Smooth muscle cell (in vitro differentiated cells): Measurements from ENCODE around the gene TSSK1B. TPM values are rescaled to one million over a fixed set of nuclear protein-coding genes. Genes with fewer than 3 reads are reported as not detected.
"Not testable (repeated sequence)": the region's sequence is repeated elsewhere in the genome, so short reads cannot be mapped to it uniquely, and the experiment has no call there.

Experiments used
- DNase-seq: peaks from one replicate; lab custom pipeline; 2025; ENCODE audit not compliant: unreplicated experiment; lab: John Stamatoyannopoulos, UW
- H2AFZ ChIP-seq: fragments of 200-600 bp; sonication (generic); 2 replicates; pipeline ENCODE4 v1.6.0; 2016; ENCODE audit warnings: antibody characterized with exemption, low read depth, mild to moderate bottlenecking
- H3F3A ChIP-seq: fragments of 200-600 bp; sonication (generic); 2 replicates; pipeline ENCODE4 v1.6.0; 2017; ENCODE audit warnings: antibody characterized with exemption, low read depth
- H3K27ac ChIP-seq: fragments of 200-600 bp; sonication (generic); 2 replicates; pipeline ENCODE4 v1.5.1; 2016; ENCODE audit warnings: low read depth, mild to moderate bottlenecking
- H3K27me3 ChIP-seq: fragments of 200-600 bp; sonication (generic); 2 replicates; pipeline ENCODE4 v1.6.1; 2016; ENCODE audit warnings: low read depth, mild to moderate bottlenecking
- H3K36me3 ChIP-seq: fragments of 200-600 bp; sonication (generic); 2 replicates; pipeline ENCODE4 v1.5.1; 2016; ENCODE audit warnings: low read depth
- H3K4me1 ChIP-seq: fragments of 200-600 bp; sonication (generic); 2 replicates; pipeline ENCODE4 v1.5.1; 2016; ENCODE audit warnings: low read depth
- H3K4me2 ChIP-seq: fragments of 200-600 bp; sonication (generic); 2 replicates; pipeline ENCODE4 v1.6.0; 2016; ENCODE audit warnings: mild to moderate bottlenecking
- H3K4me3 ChIP-seq: fragments of 200-600 bp; sonication (generic); 2 replicates; pipeline ENCODE4 v1.5.1; 2016; ENCODE audit warnings: mild to moderate bottlenecking
- H3K79me2 ChIP-seq: fragments of 200-600 bp; sonication (generic); 2 replicates; pipeline ENCODE4 v1.6.0; 2016; ENCODE audit warnings: low read depth, mild to moderate bottlenecking
- H3K9ac ChIP-seq: fragments of 200-600 bp; sonication (generic); 2 replicates; pipeline ENCODE4 v1.6.0; 2016; ENCODE audit warnings: low read depth
- H3K9me3 ChIP-seq: fragments of 200-600 bp; sonication (generic); replicated peaks from 2 replicates; pipeline ENCODE4 v1.5.1; 2016; ENCODE audit warnings: low read depth
- H4K20me1 ChIP-seq: fragments of 200-600 bp; sonication (generic); 2 replicates; pipeline ENCODE4 v1.6.0; 2016; ENCODE audit warnings: low read depth
- WGBS: methylation state at CpG from one replicate; pipeline ENCODE4 v1.1.7; 2016; ENCODE audit warnings: low lambda C conversion rate; 5-methylcytosine and 5-hydroxymethylcytosine counted together
- polyA plus RNA-seq: library from polyadenylated mRNA; unstranded; fragments of >200 nt; fragmentation: Nextera tagmentation; extraction: Ambion mirVana; gene quantifications from 2 replicates; pipeline ENCODE4 v1.2.1, GENCODE V29; 2016
- total RNA-seq: library from RNA; depleted of rRNA; stranded (reverse); fragments of >200 nt; gene quantifications from 2 replicates; pipeline ENCODE4 v1.2.3, GENCODE V29; 2014
- TF ChIP-seq, protein P1 (sequence below): fragments of 200-600 bp; sonication (generic); IDR thresholded peaks from 2 replicates; pipeline ENCODE4 v1.5.1; 2017; ENCODE audit warnings: borderline replicate concordance, mild to moderate bottlenecking, antibody characterized with exemption; ENCODE audit not compliant: insufficient read depth, poor library complexity, severe bottlenecking

The TSSK1B gene
- total and polyA plus RNA-seq, 2 experiments from 2014 or later: 0.22 TPM; not detected in 1

DNA sequence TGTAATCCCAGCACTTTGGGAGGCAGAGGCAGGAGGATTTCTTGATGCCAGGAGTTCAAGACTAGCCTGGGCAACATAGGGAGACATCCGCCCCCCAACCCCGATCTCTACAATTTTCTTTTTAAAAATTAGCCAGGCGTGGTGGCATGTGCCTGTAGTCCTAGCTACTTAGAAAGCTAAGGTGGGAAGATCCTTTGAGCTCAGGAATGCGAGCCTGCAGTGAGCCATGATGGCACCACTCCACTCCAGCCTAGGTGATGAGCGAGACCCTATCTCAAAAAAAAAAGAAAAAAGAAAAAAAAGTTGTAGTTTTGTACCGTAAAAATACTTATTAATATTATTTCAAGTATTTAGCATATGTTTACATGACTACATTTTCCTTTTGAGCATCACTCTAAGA, 29.3 kb downstream of the TSSK1B start:
- H3K27ac ChIP-seq: no peak overlapping the region
- no peak overlapping the region for H3K9ac ChIP-seq
- H3K4me3 ChIP-seq: no peak overlapping the region
- H3K9me3 ChIP-seq: no peaks in the 10 kb centered on the region
- H3F3A ChIP-seq: no peaks in the 10 kb centered on the region
- 87% methylated on average over 6 of the region's 6 CpGs for WGBS
- no peaks in the 10 kb centered on the region for H3K4me1 ChIP-seq
- H3K27me3 ChIP-seq: no peaks in the 10 kb centered on the region
- no peaks in the 10 kb centered on the region for H3K79me2 ChIP-seq
- H4K20me1 ChIP-seq: no peaks in the 10 kb centered on the region
- no peaks in the 10 kb centered on the region for H3K36me3 ChIP-seq
- no peak overlapping the region for H3K4me2 ChIP-seq
- DNase-seq: no peak
- TF ChIP-seq, protein P1, sequence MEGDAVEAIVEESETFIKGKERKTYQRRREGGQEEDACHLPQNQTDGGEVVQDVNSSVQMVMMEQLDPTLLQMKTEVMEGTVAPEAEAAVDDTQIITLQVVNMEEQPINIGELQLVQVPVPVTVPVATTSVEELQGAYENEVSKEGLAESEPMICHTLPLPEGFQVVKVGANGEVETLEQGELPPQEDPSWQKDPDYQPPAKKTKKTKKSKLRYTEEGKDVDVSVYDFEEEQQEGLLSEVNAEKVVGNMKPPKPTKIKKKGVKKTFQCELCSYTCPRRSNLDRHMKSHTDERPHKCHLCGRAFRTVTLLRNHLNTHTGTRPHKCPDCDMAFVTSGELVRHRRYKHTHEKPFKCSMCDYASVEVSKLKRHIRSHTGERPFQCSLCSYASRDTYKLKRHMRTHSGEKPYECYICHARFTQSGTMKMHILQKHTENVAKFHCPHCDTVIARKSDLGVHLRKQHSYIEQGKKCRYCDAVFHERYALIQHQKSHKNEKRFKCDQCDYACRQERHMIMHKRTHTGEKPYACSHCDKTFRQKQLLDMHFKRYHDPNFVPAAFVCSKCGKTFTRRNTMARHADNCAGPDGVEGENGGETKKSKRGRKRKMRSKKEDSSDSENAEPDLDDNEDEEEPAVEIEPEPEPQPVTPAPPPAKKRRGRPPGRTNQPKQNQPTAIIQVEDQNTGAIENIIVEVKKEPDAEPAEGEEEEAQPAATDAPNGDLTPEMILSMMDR: no peak
- no peak overlapping the region for H2AFZ ChIP-seq

DNA sequence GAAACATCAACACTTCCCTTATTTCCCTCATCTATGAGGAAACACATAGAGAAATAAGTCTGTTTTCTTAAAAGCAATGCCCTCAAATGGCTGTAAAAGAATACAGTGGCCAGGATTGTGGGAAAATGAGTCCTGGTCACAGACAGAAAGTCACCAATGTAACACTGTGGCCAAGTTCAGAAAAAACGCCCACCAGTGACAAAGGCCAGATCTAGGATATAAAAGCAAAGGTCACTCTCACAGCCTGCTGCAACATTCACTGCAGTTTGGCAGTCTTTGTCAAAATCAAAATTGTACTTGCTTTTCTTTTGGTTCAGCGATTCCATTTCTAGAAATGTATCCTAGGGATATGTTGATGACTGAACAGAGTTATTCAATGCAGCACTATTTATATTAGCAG, 30.5 kb downstream of the TSSK1B start:
- TF ChIP-seq, protein P1: no peak
- 76% methylated on average over 2 of the region's 2 CpGs for WGBS
- no peak for DNase-seq
- no peak overlapping the region for H2AFZ ChIP-seq
- no peaks in the 10 kb centered on the region for H3K79me2 ChIP-seq
- no peak overlapping the region for H3K4me2 ChIP-seq
- no peaks in the 10 kb centered on the region for H4K20me1 ChIP-seq
- no peak overlapping the region for H3K9ac ChIP-seq
- H3K36me3 ChIP-seq: no peaks in the 10 kb centered on the region
- no peaks in the 10 kb centered on the region for H3K4me1 ChIP-seq
- H3K27ac ChIP-seq: no peak overlapping the region
- no peaks in the 10 kb centered on the region for H3K27me3 ChIP-seq
- H3K4me3 ChIP-seq: no peak overlapping the region
- no peaks in the 10 kb centered on the region for H3K9me3 ChIP-seq
- no peaks in the 10 kb centered on the region for H3F3A ChIP-seq

DNA sequence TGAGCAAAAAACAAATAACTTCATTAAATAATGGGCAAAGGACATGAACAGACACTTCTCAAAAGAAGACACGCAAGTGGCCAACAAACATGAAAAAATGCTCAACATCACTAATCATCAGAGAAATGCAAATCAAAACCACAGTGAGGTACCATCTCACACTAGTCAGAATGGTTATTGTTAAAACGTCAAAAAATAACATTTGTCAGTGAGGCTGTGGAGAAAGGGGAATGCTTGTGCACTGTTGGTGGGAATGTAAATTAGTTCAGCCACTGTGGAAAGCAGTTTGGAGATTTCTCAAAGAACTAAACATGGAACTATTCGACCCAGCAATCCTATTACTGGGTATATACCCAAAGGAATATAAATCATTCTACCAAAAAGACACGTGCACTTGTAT, 36.8 kb downstream of the TSSK1B start:
- H3F3A ChIP-seq, H3K4me1 ChIP-seq, H3K4me2 ChIP-seq, H3K79me2 ChIP-seq, H3K27ac ChIP-seq, H4K20me1 ChIP-seq, DNase-seq, H3K9ac ChIP-seq, H3K36me3 ChIP-seq, H3K4me3 ChIP-seq, H3K27me3 ChIP-seq, H3K9me3 ChIP-seq, H2AFZ ChIP-seq: not testable (repeated sequence)
- WGBS: 89% methylated on average over 4 of the region's 4 CpGs

DNA sequence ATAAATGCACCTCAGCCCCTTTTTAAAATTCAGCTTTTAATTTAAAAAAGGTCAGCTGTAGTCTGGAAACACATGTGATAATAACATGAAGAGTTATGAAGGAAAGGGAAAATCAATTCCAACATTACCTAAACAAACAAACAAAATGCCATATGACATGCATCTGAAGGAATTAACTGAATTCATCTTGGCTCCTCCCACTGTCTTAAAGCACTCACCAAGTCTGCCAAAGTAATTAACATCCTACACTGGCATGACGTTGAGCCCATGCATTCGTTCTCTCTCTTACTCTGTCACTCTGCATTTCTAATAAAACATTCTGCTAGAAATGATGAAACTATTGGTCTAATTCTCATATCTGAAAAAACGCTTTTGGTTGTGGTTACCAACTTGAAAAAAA, 37.7 kb downstream of the TSSK1B start:
- Histone ChIP-seq H3K4me1 (no peaks in the 10 kb centered on the region), H3K9me3 (no peaks in the 10 kb centered on the region), H3K27me3 (no peaks in the 10 kb centered on the region), H3K79me2 (no peaks in the 10 kb centered on the region), H3K4me3 (no peak overlapping the region), H3F3A (no peaks in the 10 kb centered on the region), H3K4me2 (no peak overlapping the region), H2AFZ (no peak overlapping the region), H3K27ac (no peak overlapping the region), H3K9ac (no peak overlapping the region), H3K36me3 (no peaks in the 10 kb centered on the region), H4K20me1 (peaks cover 6% of the 10 kb centered on the region)
- 59% methylated on average over 3 of the region's 3 CpGs for WGBS
- no peak for DNase-seq
- TF ChIP-seq, protein P1: no peak
